HG03280 (cell line): ENCODE measurements around the gene PRR27.
"Not testable (repeated sequence)": the region's sequence is repeated elsewhere in the genome, so short reads cannot be mapped to it uniquely, and the experiment has no call there.

ENCODE experiments used
- ATAC-seq: cut with Tn5 transposase; IDR thresholded peaks from one replicate; pipeline ENCODE4 v1.9.1; 2021; ENCODE audit warnings: mild to moderate bottlenecking, moderate library complexity; ENCODE audit not compliant: unreplicated experiment

PRR27 gene

GRCh38 chr4:70196857-70197256 is 42.8 kb downstream of the PRR27 start:
- ATAC-seq: no peak

GRCh38 chr4:70197842-70198241 is 43.8 kb downstream of the PRR27 start:
- no peak for ATAC-seq

GRCh38 chr4:70203601-70204000 is 49.6 kb downstream of the PRR27 start:
- ATAC-seq: no peak

GRCh38 chr4:70212752-70213151 is 58.7 kb downstream of the PRR27 start:
- ATAC-seq: not testable (repeated sequence)
